ENCODE results near the gene SLTM. TPM values are rescaled to one million over a fixed set of nuclear protein-coding genes. Genes with fewer than 3 reads are reported as not detected.

The SLTM gene
- polyA plus RNA-seq, 1 donor (not counting 4 experiments of a cell fraction or from before 2014, with no cell fraction given): 58.9 TPM

- dilution Hi-C loops (cut with MboI; ENCODE audit: extremely low pct_ligation_motif_present, low sequenced_read_pairs): no loop called here
- no peak overlapping the region for H3K4me2 ChIP-seq (ENCODE audit: control insufficient read depth, extremely low read depth, insufficient read depth, low read depth, low read length)
These were observed 32.8 kb downstream of the SLTM start for GRCh38 chr15:58900631-58901030.

GRCh38 chr15:58898150-58898680 lies 35.3 kb downstream of the SLTM start:
- no peak for TF ChIP-seq CTCF (optimal IDR thresholded peaks at IDR 0.05 in 1 of 3, IDR thresholded peaks at IDR 0.05 in 1 of 3, conservative IDR thresholded peaks at IDR 0.05 in 1 of 3; ENCODE audit: extremely low read depth in 1 of 3, insufficient read depth in 2 of 3, low read length in 3 of 3)
- no peak for TF ChIP-seq EZH2 (IDR thresholded peaks at IDR 0.05; ENCODE audit: low read length)
- no peak overlapping the region for H3K27ac ChIP-seq (ENCODE audit: control insufficient read depth, insufficient read depth, low read length)
- H3K36me3 ChIP-seq (ENCODE audit: control insufficient read depth in 2 of 2, extremely low read depth in 1 of 2, insufficient read depth in 2 of 2, low read length in 2 of 2): peaks cover 17 to 32% of the 10 kb centered on the region in 2 experiments
- no peak overlapping the region for H3K4me3 ChIP-seq (ENCODE audit: control insufficient read depth in 2 of 3, extremely low read depth in 1 of 3, insufficient read depth in 2 of 3, low read depth in 1 of 3, low read length in 3 of 3)
- FAIRE-seq (no peak), DNase-seq (ENCODE audit: low read depth, low spot score) (no peak)
- no peak overlapping the region for H3K9ac ChIP-seq (ENCODE audit: control insufficient read depth, extremely low read depth, insufficient read depth, low read length)
- no peak overlapping the region for H2AFZ ChIP-seq (ENCODE audit: control insufficient read depth, low read length)
- peaks cover 6% of the 10 kb centered on the region for H3K79me2 ChIP-seq (ENCODE audit: control insufficient read depth, insufficient read depth, low read length)
- no peaks in the 10 kb centered on the region for H3K9me3 ChIP-seq (ENCODE audit: control insufficient read depth, low read depth, low read length)
- H3K4me1 ChIP-seq (ENCODE audit: control insufficient read depth, extremely low read depth, insufficient read depth, low read length): no peaks in the 10 kb centered on the region
- dilution Hi-C loops (cut with MboI; ENCODE audit: extremely low pct_ligation_motif_present, low sequenced_read_pairs): no loop called here
- no peaks in the 10 kb centered on the region for H3K9me1 ChIP-seq (ENCODE audit: control insufficient read depth, extremely low read depth, insufficient read depth, low read length)
- no peaks in the 10 kb centered on the region for H3K27me3 ChIP-seq (ENCODE audit: control insufficient read depth, extremely low read depth, insufficient read depth, low read length)
- no peak overlapping the region for H3K4me2 ChIP-seq (ENCODE audit: control insufficient read depth, extremely low read depth, insufficient read depth, low read depth, low read length)
- no peaks in the 10 kb centered on the region for H4K20me1 ChIP-seq (ENCODE audit: control insufficient read depth, extremely low read depth, insufficient read depth, low read length)

More at GRCh38 chr15:58900631-58901030, 32.8 kb downstream of the SLTM start:
- H3K9me1 ChIP-seq (ENCODE audit: control insufficient read depth, extremely low read depth, insufficient read depth, low read length): no peaks in the 10 kb centered on the region
- TF ChIP-seq EZH2 (IDR thresholded peaks at IDR 0.05; ENCODE audit: low read length) (no peak), CTCF (optimal IDR thresholded peaks at IDR 0.05 in 1 of 3, IDR thresholded peaks at IDR 0.05 in 1 of 3, conservative IDR thresholded peaks at IDR 0.05 in 1 of 3; ENCODE audit: extremely low read depth in 1 of 3, insufficient read depth in 2 of 3, low read length in 3 of 3) (no peak)
- peaks cover 14% of the 10 kb centered on the region for H3K79me2 ChIP-seq (ENCODE audit: control insufficient read depth, insufficient read depth, low read length)
- no peaks in the 10 kb centered on the region for H3K4me1 ChIP-seq (ENCODE audit: control insufficient read depth, extremely low read depth, insufficient read depth, low read length)
- no peaks in the 10 kb centered on the region for H3K9me3 ChIP-seq (ENCODE audit: control insufficient read depth, low read depth, low read length)
- H3K27me3 ChIP-seq (ENCODE audit: control insufficient read depth, extremely low read depth, insufficient read depth, low read length): no peaks in the 10 kb centered on the region
- FAIRE-seq (no peak), DNase-seq (ENCODE audit: low read depth, low spot score) (no peak)
- no peaks in the 10 kb centered on the region for H4K20me1 ChIP-seq (ENCODE audit: control insufficient read depth, extremely low read depth, insufficient read depth, low read length)
- no peak overlapping the region for H3K4me3 ChIP-seq (ENCODE audit: control insufficient read depth in 2 of 3, extremely low read depth in 1 of 3, insufficient read depth in 2 of 3, low read depth in 1 of 3, low read length in 3 of 3)
- no peak overlapping the region for H2AFZ ChIP-seq (ENCODE audit: control insufficient read depth, low read length)
- H3K27ac ChIP-seq (ENCODE audit: control insufficient read depth, insufficient read depth, low read length): no peak overlapping the region
- H3K36me3 ChIP-seq (ENCODE audit: control insufficient read depth in 2 of 2, extremely low read depth in 1 of 2, insufficient read depth in 2 of 2, low read length in 2 of 2): peaks cover 13 to 19% of the 10 kb centered on the region in 2 experiments
- no peak overlapping the region for H3K9ac ChIP-seq (ENCODE audit: control insufficient read depth, extremely low read depth, insufficient read depth, low read length)

Measured in keratinocyte (primary cell).